Nasal cavity respiratory epithelium epithelial cell of viscerocranial mucosa (primary cell): ENCODE measurements around the gene CCNI2. TPM values are rescaled to one million over a fixed set of nuclear protein-coding genes. Genes with fewer than 3 reads are reported as not detected.

Experiments used
- total RNA-seq: library from RNA; depleted of rRNA; stranded (reverse); fragments of >200 nt; gene quantifications from 2 replicates; pipeline ENCODE4 v1.2.3, GENCODE V29; 2014

The CCNI2 gene, protein sequence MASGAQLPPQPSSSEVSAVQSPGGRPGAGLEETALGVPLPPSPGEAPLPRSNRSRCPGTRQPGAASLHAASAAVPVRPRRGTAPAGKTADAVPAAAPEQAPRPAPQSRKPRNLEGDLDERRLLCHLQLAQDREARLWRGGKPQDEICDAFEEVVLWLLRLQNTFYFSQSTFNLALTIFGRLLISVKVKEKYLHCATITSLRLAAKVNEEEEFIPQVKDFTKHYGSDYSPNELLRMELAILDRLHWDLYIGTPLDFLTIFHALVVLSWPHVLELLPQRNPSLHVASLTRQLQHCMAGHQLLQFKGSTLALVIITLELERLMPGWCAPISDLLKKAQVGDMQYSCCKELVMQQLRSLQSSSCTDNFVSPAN
- total RNA-seq, result 0.28 TPM in 1 of 2 replicates, not detected in the other

DNA sequence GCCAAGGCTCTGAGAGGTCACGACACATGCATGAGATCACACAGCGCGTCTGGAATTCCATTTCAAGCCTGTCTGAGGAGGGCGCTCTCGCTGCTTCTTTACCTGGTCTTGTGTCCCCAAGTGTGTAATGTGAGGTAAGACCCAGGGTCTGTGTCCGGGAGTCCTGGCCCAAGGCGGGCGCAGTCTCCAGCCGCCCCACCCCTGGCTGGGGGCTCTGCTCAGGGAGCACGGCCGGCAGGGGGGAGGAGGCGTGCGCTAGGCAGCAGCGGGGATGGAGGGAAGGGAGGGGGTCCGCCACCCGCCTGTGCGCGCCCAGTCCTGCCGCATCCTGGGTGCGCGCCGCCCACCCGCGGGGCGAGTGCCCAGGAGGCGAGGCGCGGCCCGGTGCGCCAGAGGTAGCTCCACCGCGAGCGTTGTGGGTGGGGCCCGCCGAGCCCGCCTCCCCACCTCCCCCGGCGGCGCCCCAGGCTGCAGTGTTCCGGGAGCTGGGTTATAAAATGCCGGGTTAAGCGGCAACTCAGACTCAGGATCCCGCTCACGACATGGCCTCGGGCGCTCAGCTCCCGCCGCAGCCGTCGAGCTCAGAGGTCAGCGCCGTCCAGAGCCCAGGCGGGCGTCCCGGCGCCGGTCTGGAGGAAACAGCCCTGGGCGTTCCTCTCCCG lies at the start of gene CCNI2:
Gene CCNI2 (plus strand): TSS at position 473 of the 662 bp plus-strand sequence. CDS start 70 bp downstream, at position 543.

DNA sequence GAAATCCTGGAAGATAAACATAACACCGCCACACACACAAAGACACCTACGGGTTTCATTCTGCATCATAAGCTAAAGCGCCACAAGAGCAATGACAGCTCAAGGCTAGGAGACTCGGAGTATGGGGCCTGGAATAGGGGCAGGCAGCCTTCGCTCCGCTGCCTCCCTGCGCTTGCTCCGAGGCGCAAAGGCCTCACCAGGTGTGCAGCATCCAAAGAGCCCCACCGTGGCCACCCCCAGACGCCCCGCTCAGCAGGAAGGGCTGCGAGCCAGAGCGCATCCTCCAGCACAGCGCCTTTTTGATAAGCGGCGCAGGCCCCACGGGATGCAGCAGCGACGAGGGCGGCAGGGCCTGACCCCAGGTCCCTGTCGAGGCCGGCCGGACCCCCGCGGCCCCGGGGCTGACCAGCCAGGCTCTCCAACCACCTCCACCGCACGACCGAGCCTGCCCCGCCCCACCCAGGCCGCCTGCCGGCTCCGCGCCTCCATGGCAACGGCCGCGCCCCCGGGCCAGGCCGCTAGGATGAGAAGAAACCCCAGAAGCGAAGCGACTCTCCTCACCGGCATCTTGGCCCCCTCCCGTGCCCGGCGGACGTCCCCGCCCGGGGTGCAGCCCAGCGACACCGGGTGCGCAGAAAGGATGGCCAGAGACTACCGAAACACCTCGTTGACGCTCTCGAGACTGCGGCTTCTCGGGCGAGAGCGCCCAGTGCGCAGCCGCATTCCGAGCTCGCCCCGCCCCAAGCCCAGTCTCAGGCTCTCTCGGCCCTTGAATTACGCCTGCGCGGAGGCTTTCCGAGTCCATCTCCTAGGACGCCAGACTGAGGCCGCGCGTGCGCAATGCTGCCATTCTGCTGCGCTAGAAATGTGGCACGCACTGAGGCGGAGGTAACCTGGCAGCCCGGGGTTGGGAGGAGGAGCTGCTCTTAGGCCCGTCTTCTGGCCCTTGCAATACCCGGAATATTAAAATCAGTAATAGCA lies 10.1 kb upstream of the CCNI2 start, which contains the start of gene KIF3A:
Gene KIF3A (minus strand): TSS at position 694 of the 981 bp plus-strand sequence. CDS start 127 bp downstream, at position 567.

DNA sequence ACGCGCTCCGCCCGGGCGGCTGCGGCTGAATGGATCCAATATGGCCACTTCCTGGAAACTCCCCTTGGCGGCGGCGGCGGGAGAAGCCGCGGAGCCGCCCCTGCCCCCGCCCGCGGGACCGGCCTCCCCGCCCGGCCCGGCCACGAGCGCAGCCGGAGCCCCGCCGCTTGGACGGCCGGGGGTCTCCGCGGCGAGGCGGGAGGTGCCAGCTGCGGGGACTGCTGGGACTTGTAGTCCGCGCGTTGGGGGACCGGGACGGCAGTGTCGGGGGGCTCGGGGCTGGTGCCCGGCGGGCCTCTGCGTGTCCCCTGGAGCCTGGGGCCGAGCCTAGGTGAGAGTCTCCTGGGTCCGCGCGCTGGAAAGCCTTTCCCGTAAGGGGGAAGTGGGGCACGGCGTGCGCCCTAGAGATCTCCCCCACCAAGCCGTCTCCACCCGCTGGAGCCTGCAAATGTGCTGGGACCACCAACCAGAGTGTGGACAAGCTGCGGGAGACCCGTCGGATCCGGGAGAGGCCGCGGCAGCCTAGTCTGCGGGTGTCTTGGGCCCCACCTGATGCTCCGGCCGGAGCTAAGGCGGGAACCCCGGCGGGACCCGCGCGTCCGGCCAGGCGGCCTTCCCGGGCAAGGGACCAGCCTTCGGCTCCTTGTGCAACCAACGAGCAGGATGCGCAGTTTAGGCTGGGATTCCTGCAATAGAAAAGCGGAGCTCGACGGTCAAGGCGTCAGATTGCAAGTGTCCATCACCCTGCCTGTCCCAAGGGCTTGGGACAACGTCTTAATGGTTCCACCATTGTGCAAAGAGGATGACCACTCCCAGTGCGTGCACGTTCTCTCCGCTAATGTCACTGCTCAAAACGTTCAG lies 30.2 kb downstream of the CCNI2 start, which contains the start of gene SEPTIN8:
Gene SEPTIN8 (minus strand): TSS at position 31 of the 861 bp plus-strand sequence. CDS start 102 bp downstream, outside the sequence.

Other genes starting within 250 kb of the CCNI2 start
- gene IL5, start 203.9 kb upstream of the CCNI2 start, total RNA-seq, result not detected in 2 replicates
- 39.3 and 86.1 TPM in 2 replicates for gene RAD50, start 190.4 kb upstream of the CCNI2 start, total RNA-seq
- not detected in 2 replicates for gene IL13, start 89.3 kb upstream of the CCNI2 start, total RNA-seq
- not detected in 2 replicates for gene IL4, start 73.4 kb upstream of the CCNI2 start, total RNA-seq
- gene KIF3A, start 9.9 kb upstream of the CCNI2 start, total RNA-seq, result 10.6 and 14.4 TPM in 2 replicates
- 20.5 and 43.4 TPM in 2 replicates for gene SEPTIN8, start 29.8 kb downstream of the CCNI2 start, total RNA-seq
- not detected in 2 replicates for gene SOWAHA, start 65.9 kb downstream of the CCNI2 start, total RNA-seq
- 0.68 and 3.1 TPM in 2 replicates for gene SHROOM1, start 83.2 kb downstream of the CCNI2 start, total RNA-seq
- gene GDF9, start 119.0 kb downstream of the CCNI2 start, total RNA-seq, result 0.34 and 0.57 TPM in 2 replicates
- gene UQCRQ, start 119.2 kb downstream of the CCNI2 start, total RNA-seq, result 67.3 and 107 TPM in 2 replicates
- under 0.01 and 0.28 TPM in 2 replicates for gene LEAP2, start 126.2 kb downstream of the CCNI2 start, total RNA-seq
- 49.6 and 94.7 TPM in 2 replicates for gene AFF4, start 216.2 kb downstream of the CCNI2 start, total RNA-seq